T47D (cell line): ENCODE data around the gene TCFL5.

Experiments used
- DNase-seq, 2 experiments: peaks; one replicate each; pipeline versions ENCODE4 v3.0.0 to v3.0.0-alpha.2; 2011 to 2012; ENCODE audit warnings: low read depth in 1 of 2, low spot score in 1 of 2
- JUND ChIP-seq: IDR thresholded peaks from 2 replicates; pipeline ENCODE4 v1.6.1; 2012; ENCODE audit warnings: low read depth
- in situ Hi-C: cut with HindIII; loops from 2 replicates; pipeline ENCODE4 v1.10.0; 2016; ENCODE audit warnings: low sequenced_read_pairs, low pct_unique_long_range_greater_than_20kb

The TCFL5 gene

GRCh38 chr20:62838128-62838891 lies 23.3 kb downstream of the TCFL5 start:
- no peak for DNase-seq
- TF ChIP-seq JUND = no peak
- in situ Hi-C loops = no loop called here

- DNase-seq = no peak
- no peak for TF ChIP-seq JUND
- in situ Hi-C loops = no loop called here
Observed at GRCh38 chr20:62837790-62838127, 23.9 kb downstream of the TCFL5 start.

GRCh38 chr20:62836967-62837490 lies 24.6 kb downstream of the TCFL5 start:
- DNase-seq = no peak
- in situ Hi-C loops = no loop called here
- TF ChIP-seq JUND = no peak

DNA sequence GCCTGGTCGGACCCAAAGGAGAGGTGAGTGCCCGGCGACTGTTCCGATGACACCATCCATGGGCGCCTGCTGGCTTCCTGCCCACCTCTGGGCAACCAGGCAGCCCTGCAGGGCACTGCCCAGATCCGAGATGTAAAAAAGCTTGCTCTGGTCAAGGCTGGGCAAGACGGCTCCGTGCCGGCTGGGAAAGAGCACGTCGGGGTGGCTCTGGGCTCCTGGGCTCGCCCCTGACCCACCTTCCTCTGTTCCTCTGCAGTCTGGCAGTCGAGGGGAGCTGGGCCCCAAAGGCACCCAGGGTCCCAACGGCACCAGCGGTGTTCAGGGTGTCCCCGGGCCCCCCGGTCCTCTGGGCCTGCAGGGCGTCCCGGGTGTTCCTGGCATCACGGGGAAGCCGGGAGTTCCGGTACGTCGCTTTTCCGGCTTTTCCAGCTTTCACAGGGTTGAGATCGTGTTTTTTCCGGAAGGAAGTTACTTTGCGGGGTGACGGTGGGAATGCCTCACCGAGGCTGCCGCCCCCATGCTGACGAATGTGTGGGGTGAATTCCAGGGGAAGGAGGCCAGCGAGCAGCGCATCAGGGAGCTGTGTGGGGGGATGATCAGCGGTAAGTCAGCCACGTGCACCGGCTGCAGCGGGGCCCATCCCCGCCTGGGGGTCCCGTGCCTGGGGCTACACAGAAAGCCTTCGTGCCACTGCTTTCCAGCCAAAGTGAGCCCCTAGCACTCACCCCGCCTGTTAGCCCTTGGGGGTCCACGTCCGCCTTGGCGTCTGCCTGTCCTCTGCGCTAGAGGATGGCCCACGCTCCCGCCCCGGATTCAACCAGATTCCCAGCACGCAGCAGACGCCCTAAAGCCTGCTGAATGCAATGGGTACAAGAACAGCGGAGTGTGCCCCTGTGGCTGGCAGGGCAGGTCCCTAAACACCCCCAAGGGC lies 25.4 kb downstream of the TCFL5 start:
- no peak for TF ChIP-seq JUND
- DNase-seq = peak in 1 of 2 experiments; percentile 76
- in situ Hi-C loops = no loop called here

GRCh38 chr20:62834967-62835730 lies 26.5 kb downstream of the TCFL5 start:
- TF ChIP-seq JUND = no peak
- in situ Hi-C loops = no loop called here
- DNase-seq = no peak

- in situ Hi-C loops = no loop called here
- no peak for TF ChIP-seq JUND
- no peak for DNase-seq
Observed at GRCh38 chr20:62832951-62833391, 28.7 kb downstream of the TCFL5 start.

- in situ Hi-C loops = no loop called here
- DNase-seq = peak; percentile 50 to 81
- TF ChIP-seq JUND = no peak
Observed at GRCh38 chr20:62832212-62832922, 29.3 kb downstream of the TCFL5 start.

DNA sequence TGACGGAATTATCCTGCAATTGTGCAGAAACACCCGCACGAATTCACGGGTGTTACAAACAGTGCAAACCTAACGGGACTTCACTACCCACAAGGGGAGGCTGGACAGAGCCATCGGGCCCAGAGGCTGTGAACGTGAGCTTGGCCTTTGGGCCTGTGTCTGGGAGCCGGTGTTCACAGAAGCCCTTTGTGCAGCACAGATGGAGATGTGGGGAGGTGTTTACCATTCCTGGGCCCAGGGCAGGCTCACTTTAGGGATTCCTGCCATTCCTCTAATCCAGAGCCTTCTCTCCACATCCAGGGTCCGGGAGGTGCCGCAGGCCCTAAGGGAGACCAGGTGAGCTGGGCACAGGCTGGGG lies 29.8 kb downstream of the TCFL5 start:
- in situ Hi-C loops = no loop called here
- no peak for TF ChIP-seq JUND
- DNase-seq = no peak

- in situ Hi-C loops = no loop called here
- no peak for TF ChIP-seq JUND
- peak in 1 of 2 experiments; percentile 67 for DNase-seq
Observed at GRCh38 chr20:62831361-62831788, 30.2 kb downstream of the TCFL5 start.

DNA sequence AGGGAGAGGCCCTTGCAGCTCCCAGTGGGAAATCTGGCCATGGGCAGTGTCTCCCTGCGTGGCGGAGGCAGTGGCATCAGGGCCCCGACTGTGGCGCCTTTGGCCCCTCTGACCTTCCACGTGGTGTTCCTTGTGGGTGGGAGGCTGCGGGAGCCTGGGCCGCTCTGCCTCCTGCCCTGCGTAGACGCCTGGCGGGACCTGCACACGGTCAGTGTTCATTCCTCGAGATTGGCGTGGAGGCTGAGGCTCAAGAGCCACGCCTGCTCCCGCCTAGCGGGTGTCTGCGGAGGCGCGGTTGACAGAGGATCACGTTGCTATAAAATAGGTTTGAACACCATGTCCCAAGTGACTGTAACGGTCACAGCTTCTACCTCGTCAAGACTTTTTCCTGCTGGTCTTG lies 30.8 kb downstream of the TCFL5 start:
- in situ Hi-C loops = no loop called here
- TF ChIP-seq JUND = no peak

GRCh38 chr20:62830251-62830650 lies 31.4 kb downstream of the TCFL5 start:
- no peak for TF ChIP-seq JUND

More for the DNA sequence above, 30.8 kb downstream of the TCFL5 start:
- DNase-seq = peak in 1 of 2 experiments; percentile 56

More at GRCh38 chr20:62830251-62830650, 31.4 kb downstream of the TCFL5 start:
- in situ Hi-C loops = no loop called here
- no peak for DNase-seq
